ENCODE measurements around the gene CNBD2.
"Not testable (repeated sequence)": the region's sequence is repeated elsewhere in the genome, so short reads cannot be mapped to it uniquely, and the experiment has no call there.

CNBD2 gene

DNA sequence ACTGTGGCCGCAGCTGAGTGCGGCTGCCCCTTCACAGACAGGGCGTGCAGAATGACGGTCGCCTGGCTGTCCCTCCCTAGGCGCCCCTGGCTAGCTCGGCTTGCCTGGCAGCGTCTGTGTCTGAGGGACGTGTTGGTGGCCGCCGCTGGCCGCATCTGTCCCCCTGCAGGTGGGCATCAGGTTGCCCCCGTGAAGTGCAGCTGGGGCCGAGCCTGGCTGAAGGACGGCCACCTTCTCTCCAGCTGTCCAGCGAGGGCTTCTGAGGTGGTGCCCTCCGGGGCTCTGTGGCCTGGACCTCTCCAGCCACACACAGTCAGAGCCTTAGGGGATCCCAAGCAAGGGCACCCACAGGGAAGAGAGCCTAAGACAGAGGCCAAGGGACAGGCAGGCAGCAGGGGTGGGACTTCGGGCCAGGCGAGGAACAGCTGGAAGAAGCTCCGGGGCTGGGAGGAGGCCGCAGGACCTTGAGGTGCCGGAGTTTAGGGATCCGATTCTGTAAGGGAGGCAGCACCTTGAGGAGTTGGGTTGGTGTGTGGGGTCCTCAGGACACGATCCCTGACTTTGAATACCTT lies 97.1 kb downstream of the CNBD2 start:
- peak overlapping the region; percentile 48 for H3K27ac ChIP-seq

DNA sequence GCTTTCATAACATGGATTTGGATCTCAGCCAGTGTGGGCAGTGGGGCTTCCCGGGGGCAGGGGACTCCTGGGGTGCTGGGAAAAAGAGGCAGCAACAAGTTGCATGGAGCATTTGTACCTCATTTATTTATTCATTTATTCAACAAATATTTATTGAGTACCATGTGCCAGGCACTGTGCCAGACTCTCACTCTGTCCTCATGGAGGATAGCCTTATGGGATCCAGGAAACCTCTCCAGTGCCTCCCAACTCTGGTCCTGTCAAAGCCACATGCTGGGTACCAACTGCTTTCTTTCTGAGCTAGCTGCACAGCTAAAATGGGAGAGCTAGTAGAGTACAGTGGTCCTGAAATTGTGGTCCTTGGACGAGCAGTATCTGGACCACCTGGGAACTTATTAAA lies 98.4 kb downstream of the CNBD2 start:
- H3K27ac ChIP-seq = no peak overlapping the region

More for the DNA sequence above, 97.1 kb downstream of the CNBD2 start:
- TF ChIP-seq ZFX (IDR thresholded peaks at IDR 0.05; ENCODE audit: borderline replicate concordance) = no peak
- TF ChIP-seq CTCF (IDR thresholded peaks at IDR 0.05) = no peak

DNA sequence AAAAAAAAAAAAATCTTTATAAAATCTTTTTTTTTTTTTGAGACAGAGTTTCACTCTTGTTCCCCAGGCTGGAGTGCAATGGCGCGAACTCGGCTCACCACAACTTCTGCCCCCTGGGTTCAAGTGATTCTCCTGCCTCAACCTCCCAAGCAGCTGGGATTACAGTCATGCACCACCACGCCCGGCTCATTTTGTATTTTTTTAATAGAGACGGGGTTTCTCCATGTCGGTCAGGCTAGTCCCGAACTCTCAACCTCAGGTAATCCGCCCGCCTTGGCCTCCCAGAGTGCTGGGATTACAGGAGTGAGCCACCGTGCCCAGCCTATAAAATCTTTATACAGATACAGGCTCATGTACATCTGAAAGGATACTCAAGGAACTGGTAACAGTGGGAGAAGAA lies 100.1 kb downstream of the CNBD2 start:
- not testable (repeated sequence) for H3K27ac ChIP-seq

More for the DNA sequence above, 98.4 kb downstream of the CNBD2 start:
- TF ChIP-seq CTCF (IDR thresholded peaks at IDR 0.05) (no peak), ZFX (IDR thresholded peaks at IDR 0.05; ENCODE audit: borderline replicate concordance) (no peak)

DNA sequence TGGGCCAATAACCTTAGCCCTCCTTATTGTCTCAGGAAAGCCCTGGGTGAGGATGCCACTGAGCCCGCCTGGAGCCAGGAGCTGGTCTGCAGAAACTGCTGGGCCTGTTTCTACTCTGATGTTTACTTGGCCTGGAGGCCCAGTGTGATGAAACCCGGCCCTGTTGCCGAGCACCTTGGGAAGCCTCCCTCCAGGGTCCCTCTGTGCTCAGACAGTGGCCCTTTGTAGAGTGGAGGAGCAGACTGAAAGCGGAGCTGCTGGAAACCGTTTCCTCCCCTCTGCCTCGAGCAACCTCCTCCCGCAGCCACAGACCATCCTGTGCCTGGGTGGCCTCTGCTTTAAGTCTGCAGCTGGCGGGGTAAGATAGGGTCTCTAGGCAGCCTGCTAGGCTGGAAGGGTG lies 102.1 kb downstream of the CNBD2 start:
- no peak overlapping the region for H3K27ac ChIP-seq
- TF ChIP-seq ZFX (IDR thresholded peaks at IDR 0.05; ENCODE audit: borderline replicate concordance) = no peak
- TF ChIP-seq CTCF (IDR thresholded peaks at IDR 0.05) = no peak

- no peak overlapping the region for H3K27ac ChIP-seq
- no peak for TF ChIP-seq ZFX (IDR thresholded peaks at IDR 0.05; ENCODE audit: borderline replicate concordance)
- TF ChIP-seq CTCF (IDR thresholded peaks at IDR 0.05) = no peak
These were observed 103.5 kb downstream of the CNBD2 start for GRCh38 chr20:36071848-36072247.

GRCh38 chr20:36074983-36075382 lies 106.6 kb downstream of the CNBD2 start:
- TF ChIP-seq CTCF (IDR thresholded peaks at IDR 0.05) (no peak), ZFX (IDR thresholded peaks at IDR 0.05; ENCODE audit: borderline replicate concordance) (no peak)
- H3K27ac ChIP-seq = no peak overlapping the region

GRCh38 chr20:36077762-36078161 lies 109.4 kb downstream of the CNBD2 start:
- H3K27ac ChIP-seq = not testable (repeated sequence)

DNA sequence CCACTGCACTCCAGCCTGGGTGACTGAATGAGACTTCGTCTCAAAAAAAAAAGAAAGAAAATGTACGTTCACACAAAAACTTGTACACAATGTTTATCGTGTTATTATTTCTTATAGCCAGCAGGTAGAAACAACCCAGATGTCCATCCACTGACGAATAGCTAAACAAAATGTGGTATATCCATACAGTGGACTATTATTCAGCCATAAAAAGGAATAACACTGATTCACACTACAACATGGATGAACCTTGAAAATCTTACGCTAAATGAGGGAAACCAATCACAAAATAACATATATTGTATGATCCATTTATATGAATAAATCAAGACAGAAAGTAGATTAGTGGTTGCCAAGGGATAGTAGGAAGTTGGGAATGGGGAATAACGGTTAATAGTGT lies 111.1 kb downstream of the CNBD2 start:
- no peak for TF ChIP-seq CTCF (IDR thresholded peaks at IDR 0.05)
- no peak for TF ChIP-seq ZFX (IDR thresholded peaks at IDR 0.05; ENCODE audit: borderline replicate concordance)
- H3K27ac ChIP-seq = no peak overlapping the region

GRCh38 chr20:36079984-36080383 lies 111.6 kb downstream of the CNBD2 start:
- not testable (repeated sequence) for H3K27ac ChIP-seq
